Type B pancreatic cell (in vitro differentiated cells): ENCODE results near the gene AUH. TPM values are rescaled to one million over a fixed set of nuclear protein-coding genes. Genes with fewer than 3 reads are reported as not detected.

Experiments used
- DNase-seq: peaks from one replicate; pipeline ENCODE4 v3.0.0; 2021; ENCODE audit warnings: mixed read lengths; ENCODE audit not compliant: unreplicated experiment; ENCODE audit errors: extremely low spot score
- H3K27ac Mint-ChIP-seq: 2 replicates; pipeline ENCODE4 v1.8.0; 2021; ENCODE audit warnings: mild to moderate bottlenecking, mixed read lengths
- H3K27me3 Mint-ChIP-seq: 2 replicates; pipeline ENCODE4 v1.8.0; 2021; ENCODE audit warnings: mixed read lengths
- H3K36me3 Mint-ChIP-seq: 2 replicates; pipeline ENCODE4 v1.8.0; 2021; ENCODE audit warnings: mixed read lengths
- H3K4me1 Mint-ChIP-seq: one replicate; pipeline ENCODE4 v1.8.0; 2021; ENCODE audit warnings: mixed read lengths; ENCODE audit not compliant: unreplicated experiment
- H3K4me3 Mint-ChIP-seq: 2 replicates; pipeline ENCODE4 v1.8.0; 2021; ENCODE audit warnings: mild to moderate bottlenecking, mixed read lengths
- H3K9me3 Mint-ChIP-seq: 2 replicates; pipeline ENCODE4 v1.8.0; 2021; ENCODE audit warnings: mixed read lengths
- total RNA-seq: library from RNA; stranded (reverse); gene quantifications from 2 replicates; pipeline ENCODE4 v1.2.1, GENCODE V29; 2021; ENCODE audit warnings: low replicate concordance
- TF ChIP-seq, protein P1 (sequence below): fragments of 200-600 bp; sonication (generic); conservative IDR thresholded peaks from 2 replicates; pipeline ENCODE4 v1.5.0; 2021; ENCODE audit warnings: antibody characterized with exemption, mild to moderate bottlenecking

AUH gene
- total RNA-seq, 1 donor from 2014 or later = 25.0 TPM

- Mint-ChIP-seq H3K27me3 (no peaks in the 10 kb centered on the region), H3K36me3 (peaks cover 31% of the 10 kb centered on the region), H3K4me1 (peaks cover 26% of the 10 kb centered on the region), H3K27ac (no peak overlapping the region), H3K9me3 (peaks cover 3% of the 10 kb centered on the region), H3K4me3 (no peak overlapping the region)
- TF ChIP-seq, protein P1, sequence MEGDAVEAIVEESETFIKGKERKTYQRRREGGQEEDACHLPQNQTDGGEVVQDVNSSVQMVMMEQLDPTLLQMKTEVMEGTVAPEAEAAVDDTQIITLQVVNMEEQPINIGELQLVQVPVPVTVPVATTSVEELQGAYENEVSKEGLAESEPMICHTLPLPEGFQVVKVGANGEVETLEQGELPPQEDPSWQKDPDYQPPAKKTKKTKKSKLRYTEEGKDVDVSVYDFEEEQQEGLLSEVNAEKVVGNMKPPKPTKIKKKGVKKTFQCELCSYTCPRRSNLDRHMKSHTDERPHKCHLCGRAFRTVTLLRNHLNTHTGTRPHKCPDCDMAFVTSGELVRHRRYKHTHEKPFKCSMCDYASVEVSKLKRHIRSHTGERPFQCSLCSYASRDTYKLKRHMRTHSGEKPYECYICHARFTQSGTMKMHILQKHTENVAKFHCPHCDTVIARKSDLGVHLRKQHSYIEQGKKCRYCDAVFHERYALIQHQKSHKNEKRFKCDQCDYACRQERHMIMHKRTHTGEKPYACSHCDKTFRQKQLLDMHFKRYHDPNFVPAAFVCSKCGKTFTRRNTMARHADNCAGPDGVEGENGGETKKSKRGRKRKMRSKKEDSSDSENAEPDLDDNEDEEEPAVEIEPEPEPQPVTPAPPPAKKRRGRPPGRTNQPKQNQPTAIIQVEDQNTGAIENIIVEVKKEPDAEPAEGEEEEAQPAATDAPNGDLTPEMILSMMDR = no peak
- DNase-seq = no peak
Observed at GRCh38 chr9:91301161-91301560, 60.6 kb downstream of the AUH start.

DNA sequence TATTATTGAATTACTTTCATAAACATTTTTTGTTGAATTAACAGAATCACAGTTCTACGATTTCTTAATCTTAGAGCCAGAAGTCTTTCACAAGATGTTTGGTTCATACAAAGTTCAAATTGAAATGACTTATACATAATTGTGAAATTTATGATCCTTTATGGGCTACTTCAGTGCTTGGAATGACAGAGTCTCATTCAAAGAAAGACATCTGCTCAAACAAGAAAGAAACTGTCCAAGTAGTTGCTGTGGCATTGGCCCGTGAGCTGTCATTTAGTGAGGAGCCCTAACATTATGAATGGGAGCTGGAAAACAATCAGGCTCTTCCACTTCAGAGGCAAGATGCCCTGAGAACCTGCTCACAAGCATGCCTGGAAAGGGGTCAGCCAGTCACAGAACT, 63.4 kb downstream of the AUH start:
- peaks cover 3% of the 10 kb centered on the region for H3K9me3 Mint-ChIP-seq
- TF ChIP-seq, protein P1 = no peak
- no peak for DNase-seq
- H3K27ac Mint-ChIP-seq = peak overlapping the region; percentile 72
- H3K36me3 Mint-ChIP-seq = peaks cover 33% of the 10 kb centered on the region
- peak overlapping the region; percentile 29 for H3K4me3 Mint-ChIP-seq
- peaks cover 16% of the 10 kb centered on the region for H3K4me1 Mint-ChIP-seq
- H3K27me3 Mint-ChIP-seq = no peaks in the 10 kb centered on the region

GRCh38 chr9:91297306-91297705, 64.4 kb downstream of the AUH start:
- peaks cover 42% of the 10 kb centered on the region for H3K36me3 Mint-ChIP-seq
- no peak overlapping the region for H3K27ac Mint-ChIP-seq
- TF ChIP-seq, protein P1 = no peak

DNA sequence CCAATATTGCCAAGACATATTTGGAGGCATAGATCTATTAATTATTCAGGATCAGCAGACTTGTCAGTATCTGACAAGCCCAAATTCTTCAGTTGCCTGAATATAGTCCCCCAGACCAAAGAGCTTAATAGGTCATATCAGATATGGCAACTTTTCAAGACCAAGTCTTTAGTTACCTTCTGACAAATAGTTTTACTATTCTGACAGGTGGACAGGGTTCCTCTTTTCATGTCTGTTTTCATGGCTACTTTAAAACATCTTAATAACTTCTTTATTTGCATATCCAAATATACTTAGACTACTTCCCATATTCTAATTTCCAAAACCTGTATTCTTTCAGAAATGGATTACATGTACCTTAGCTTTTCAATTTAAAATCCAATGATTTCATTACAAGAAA, 65.4 kb downstream of the AUH start:
- no peaks in the 10 kb centered on the region for H3K27me3 Mint-ChIP-seq
- H3K9me3 Mint-ChIP-seq = peaks cover 3% of the 10 kb centered on the region
- H3K4me3 Mint-ChIP-seq = no peak overlapping the region
- DNase-seq = no peak
- H3K4me1 Mint-ChIP-seq = peaks cover 16% of the 10 kb centered on the region
- TF ChIP-seq, protein P1 = no peak
- H3K27ac Mint-ChIP-seq = no peak overlapping the region
- H3K36me3 Mint-ChIP-seq = peaks cover 43% of the 10 kb centered on the region

More at GRCh38 chr9:91297306-91297705, 64.4 kb downstream of the AUH start:
- peaks cover 3% of the 10 kb centered on the region for H3K9me3 Mint-ChIP-seq
- H3K4me1 Mint-ChIP-seq = peaks cover 16% of the 10 kb centered on the region
- H3K27me3 Mint-ChIP-seq = no peaks in the 10 kb centered on the region
- H3K4me3 Mint-ChIP-seq = no peak overlapping the region
- no peak for DNase-seq

DNA sequence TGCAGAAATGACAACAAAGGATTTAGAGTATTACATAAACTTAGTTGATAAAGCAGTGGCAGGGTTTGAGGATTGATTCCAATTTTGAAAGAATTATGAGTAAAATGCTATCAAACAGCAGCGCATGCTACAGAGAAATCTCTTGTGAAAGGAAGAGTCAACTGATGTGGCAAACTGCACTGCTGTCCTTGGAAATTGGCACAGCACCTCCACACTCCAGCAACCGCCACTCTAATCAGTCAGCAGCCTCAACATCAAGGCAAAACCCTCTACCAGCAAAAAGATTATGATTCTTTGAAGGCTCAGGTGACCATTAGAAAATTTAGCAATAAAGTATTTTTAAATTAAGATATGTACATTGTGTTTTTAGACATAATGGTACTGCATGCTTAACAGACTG, 66.4 kb downstream of the AUH start:
- H3K27ac Mint-ChIP-seq = no peak overlapping the region
- H3K9me3 Mint-ChIP-seq = peaks cover 3% of the 10 kb centered on the region
- peaks cover 12% of the 10 kb centered on the region for H3K4me1 Mint-ChIP-seq
- no peak overlapping the region for H3K4me3 Mint-ChIP-seq
- TF ChIP-seq, protein P1 = no peak
- no peak for DNase-seq
- peaks cover 47% of the 10 kb centered on the region for H3K36me3 Mint-ChIP-seq
- H3K27me3 Mint-ChIP-seq = no peaks in the 10 kb centered on the region

DNA sequence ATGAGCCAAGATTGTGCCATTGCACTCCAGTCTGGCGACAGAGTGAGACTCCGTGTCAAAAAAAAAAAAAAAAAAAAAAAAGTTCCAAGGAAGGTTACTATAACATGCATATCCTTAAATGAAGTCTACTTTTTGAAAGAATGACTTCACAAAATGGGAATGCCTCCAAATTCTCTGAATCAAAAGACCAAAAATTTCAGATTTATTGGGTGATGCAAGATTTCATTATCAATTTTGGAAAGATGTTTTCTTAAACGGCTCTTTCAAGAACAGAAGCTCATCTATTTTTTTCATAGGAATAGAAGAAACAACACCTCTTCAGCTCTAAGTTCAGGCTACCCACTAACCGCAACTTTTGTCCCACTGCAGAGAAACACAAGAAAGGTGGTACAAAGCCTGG, 69.9 kb downstream of the AUH start:
- Mint-ChIP-seq H3K27ac (no peak overlapping the region), H3K9me3 (no peaks in the 10 kb centered on the region), H3K4me1 (no peaks in the 10 kb centered on the region)

More for the DNA sequence above, 69.9 kb downstream of the AUH start:
- no peaks in the 10 kb centered on the region for H3K27me3 Mint-ChIP-seq
- DNase-seq = no peak
- no peak overlapping the region for H3K4me3 Mint-ChIP-seq
- TF ChIP-seq, protein P1 = no peak
- peaks cover 34% of the 10 kb centered on the region for H3K36me3 Mint-ChIP-seq
